Fibroblast of lung (primary cell): ENCODE data around the gene CTSZ. TPM values are rescaled to one million over a fixed set of nuclear protein-coding genes. Genes with fewer than 3 reads are reported as not detected.
A peak's percentile ranks its signal among the peaks of the same experiment; 100 is the strongest.

Experiments used
- DNase-seq, 2 donors: peaks; one replicate each; pipeline versions ENCODE4 v3.0.0 to v3.0.0-alpha.2; 2010; ENCODE audit warnings: low read depth in 2 of 2
- H2AFZ ChIP-seq: 2 replicates; pipeline ENCODE4 v1.5.1; 2012; ENCODE audit warnings: low read length, control low read depth, inconsistent platforms
- H3K27ac ChIP-seq: 2 replicates; pipeline ENCODE4 v1.5.1; 2011; ENCODE audit warnings: low read length, control low read depth; ENCODE audit not compliant: insufficient read depth
- H3K27me3 ChIP-seq: 2 replicates; pipeline ENCODE4 v1.5.1; 2011; ENCODE audit warnings: mild to moderate bottlenecking, low read length; ENCODE audit not compliant: control insufficient read depth, insufficient read depth
- H3K36me3 ChIP-seq: 2 replicates; pipeline ENCODE4 v1.5.1; 2011; ENCODE audit warnings: low read length; ENCODE audit not compliant: control insufficient read depth, insufficient read depth
- H3K4me1 ChIP-seq: 2 replicates; pipeline ENCODE4 v1.5.1; 2011; ENCODE audit warnings: low read length; ENCODE audit not compliant: control insufficient read depth, insufficient read depth; ENCODE audit errors: extremely low read depth
- H3K4me2 ChIP-seq: 2 replicates; pipeline ENCODE4 v1.5.1; 2011; ENCODE audit warnings: low read length, control low read depth; ENCODE audit not compliant: insufficient read depth; ENCODE audit errors: extremely low read depth
- H3K4me3 ChIP-seq, 4 experiments: fragments of 200-600 bp in 1 of 4; sonication (generic) in 1 of 4; replicated peaks in 1 of 4; 2 replicates each; pipeline ENCODE4 v1.5.1; 2011 to 2016; ENCODE audit warnings: low read length in 4 of 4, low read depth in 3 of 4, mild to moderate bottlenecking in 3 of 4, control low read depth in 2 of 4, inconsistent platforms in 1 of 4, mixed read lengths in 1 of 4; ENCODE audit not compliant: insufficient read depth in 1 of 4; ENCODE audit errors: control extremely low read depth in 1 of 4
- H3K79me2 ChIP-seq: 2 replicates; pipeline ENCODE4 v1.5.1; 2012; ENCODE audit warnings: mild to moderate bottlenecking, low read length, inconsistent platforms; ENCODE audit not compliant: control insufficient read depth, insufficient read depth
- H3K9ac ChIP-seq: 2 replicates; pipeline ENCODE4 v1.5.1; 2011; ENCODE audit warnings: mild to moderate bottlenecking, low read length, control low read depth; ENCODE audit not compliant: insufficient read depth
- H3K9me3 ChIP-seq: 2 replicates; pipeline ENCODE4 v1.5.1; 2012; ENCODE audit warnings: low read depth, low read length; ENCODE audit not compliant: control insufficient read depth, insufficient read depth
- H4K20me1 ChIP-seq: 2 replicates; pipeline ENCODE4 v1.5.1; 2011; ENCODE audit warnings: low read length; ENCODE audit not compliant: control insufficient read depth, insufficient read depth; ENCODE audit errors: extremely low read depth
- EZH2 ChIP-seq: IDR thresholded peaks from 2 replicates; pipeline ENCODE4 v1.5.1; 2012; ENCODE audit warnings: low read length, control low read depth, mild to moderate bottlenecking; ENCODE audit errors: missing control alignments
- polyA plus RNA-seq, 2 donors: library from polyadenylated mRNA; depleted of rRNA in 1 of 2; stranded (reverse) in 1 of 2; unstranded in 1 of 2; fragments of >200 nt; gene quantifications; 2 replicates each; pipeline ENCODE4 v1.2.1, GENCODE V29; 2011 to 2012; ENCODE audit warnings: missing spikeins in 1 of 2
- total RNA-seq: library from RNA; depleted of rRNA; stranded (reverse); fragments of >200 nt; gene quantifications from 2 replicates; pipeline ENCODE4 v1.2.1, GENCODE V29; 2014
- TF ChIP-seq, protein P1 (sequence below), 2 donors: IDR thresholded peaks in 1 of 2; conservative IDR thresholded peaks in 1 of 2; 1 replicate in 1 of 2; 2 replicates in 1 of 2; pipeline ENCODE4 v1.5.1; 2011 to 2012; ENCODE audit warnings: low read length in 2 of 2, control low read depth in 1 of 2, inconsistent platforms in 1 of 2, low read depth in 1 of 2, mild to moderate bottlenecking in 1 of 2

The CTSZ gene
- total and polyA plus RNA-seq, 2 donors (not counting 1 experiment from before 2014, with no cell fraction given) = 201 to 250 TPM

DNA sequence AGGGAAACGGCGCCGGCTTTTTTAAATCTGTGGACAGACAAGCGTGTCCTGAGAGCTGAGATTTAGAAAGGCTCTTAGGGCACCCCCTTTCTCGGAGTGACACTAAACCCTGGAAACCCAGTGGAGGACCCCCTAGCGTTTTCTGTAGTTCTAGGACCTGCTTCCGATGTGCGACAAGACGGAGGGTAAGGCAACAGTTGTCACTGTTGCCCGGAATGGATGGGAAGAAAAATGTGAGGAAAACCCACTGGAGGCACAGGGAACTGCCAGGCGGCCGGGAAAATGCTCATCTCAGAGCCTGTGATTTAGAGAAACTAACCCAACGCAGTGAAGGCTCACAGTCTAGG lies 25.6 kb upstream of the CTSZ start:
- Histone ChIP-seq H3K27ac (peak overlapping the region; percentile 60), H3K4me2 (peak overlapping the region; percentile 94), H3K9ac (peak overlapping the region; percentile 67), H3K27me3 (no peaks in the 10 kb centered on the region), H3K4me1 (peaks cover 8% of the 10 kb centered on the region), H3K4me3 (peak overlapping the region; percentile 60 to 68 (median 64)), H3K36me3 (peaks cover 2% of the 10 kb centered on the region), H3K79me2 (peaks cover 40% of the 10 kb centered on the region), H2AFZ (peak overlapping the region; percentile 48), H3K9me3 (no peaks in the 10 kb centered on the region), H4K20me1 (peaks cover 2% of the 10 kb centered on the region)
- no peak for TF ChIP-seq EZH2
- TF ChIP-seq, protein P1, sequence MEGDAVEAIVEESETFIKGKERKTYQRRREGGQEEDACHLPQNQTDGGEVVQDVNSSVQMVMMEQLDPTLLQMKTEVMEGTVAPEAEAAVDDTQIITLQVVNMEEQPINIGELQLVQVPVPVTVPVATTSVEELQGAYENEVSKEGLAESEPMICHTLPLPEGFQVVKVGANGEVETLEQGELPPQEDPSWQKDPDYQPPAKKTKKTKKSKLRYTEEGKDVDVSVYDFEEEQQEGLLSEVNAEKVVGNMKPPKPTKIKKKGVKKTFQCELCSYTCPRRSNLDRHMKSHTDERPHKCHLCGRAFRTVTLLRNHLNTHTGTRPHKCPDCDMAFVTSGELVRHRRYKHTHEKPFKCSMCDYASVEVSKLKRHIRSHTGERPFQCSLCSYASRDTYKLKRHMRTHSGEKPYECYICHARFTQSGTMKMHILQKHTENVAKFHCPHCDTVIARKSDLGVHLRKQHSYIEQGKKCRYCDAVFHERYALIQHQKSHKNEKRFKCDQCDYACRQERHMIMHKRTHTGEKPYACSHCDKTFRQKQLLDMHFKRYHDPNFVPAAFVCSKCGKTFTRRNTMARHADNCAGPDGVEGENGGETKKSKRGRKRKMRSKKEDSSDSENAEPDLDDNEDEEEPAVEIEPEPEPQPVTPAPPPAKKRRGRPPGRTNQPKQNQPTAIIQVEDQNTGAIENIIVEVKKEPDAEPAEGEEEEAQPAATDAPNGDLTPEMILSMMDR (conservative IDR thresholded peaks at IDR 0.05 in 1 of 2, IDR thresholded peaks at IDR 0.05 in 1 of 2; ENCODE audit: low read depth in 1 of 2, low read length in 2 of 2) = no peak
- peak in 1 of 2 donors; percentile 33 for DNase-seq

DNA sequence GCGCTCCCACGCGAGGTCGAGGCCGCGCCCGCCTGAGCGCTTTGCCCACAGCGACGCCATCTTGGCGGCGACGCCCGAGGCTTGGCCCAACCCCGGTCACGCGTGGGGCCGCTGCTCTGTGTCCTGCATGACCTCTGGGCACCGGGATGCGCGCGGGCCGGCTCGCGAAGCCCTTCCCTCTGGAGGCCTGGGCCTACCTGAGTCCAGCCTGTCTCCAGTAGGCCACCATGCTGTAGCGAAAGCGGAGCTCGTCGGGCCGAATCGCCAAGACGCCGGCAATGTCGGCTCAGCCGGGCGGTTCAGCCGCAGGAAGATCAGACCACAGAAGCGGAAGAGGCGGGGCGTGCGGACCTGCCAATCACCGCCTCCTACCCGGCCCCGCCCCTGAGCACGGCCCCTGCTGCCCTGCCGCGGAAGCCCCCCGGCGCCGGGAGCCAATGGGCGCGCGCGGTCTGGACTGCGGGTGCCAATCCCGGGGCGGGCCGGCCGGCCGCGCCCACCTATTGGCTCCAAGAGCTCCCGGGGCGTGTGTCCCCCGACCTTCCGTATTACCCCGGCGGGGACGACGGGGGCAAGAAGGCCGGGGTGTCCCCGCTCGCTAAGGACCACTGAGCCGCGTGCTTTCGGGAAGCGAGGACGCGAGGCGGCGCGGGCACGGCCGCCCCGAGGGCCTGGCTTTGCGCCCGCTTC lies 25.1 kb upstream of the CTSZ start, which contains the start of gene ATP5F1E:
Gene ATP5F1E (minus strand): TSS at position 313 of the 690 bp plus-strand sequence. CDS start 84 bp downstream, at position 229.
- Histone ChIP-seq H3K9me3 (no peaks in the 10 kb centered on the region), H3K4me3 (peak within 1 kb of the TSS; percentile 66 to 87 (median 80)), H3K79me2 (peaks cover 42% of the 10 kb centered on the region), H3K36me3 (no peaks in the 10 kb centered on the region), H3K27ac (peak within 1 kb of the TSS; percentile 89), H2AFZ (peak within 1 kb of the TSS; percentile 84), H3K4me1 (peaks cover 10% of the 10 kb centered on the region), H3K9ac (peak within 1 kb of the TSS; percentile 90), H3K4me2 (peak within 1 kb of the TSS; percentile 94), H4K20me1 (peaks cover 2% of the 10 kb centered on the region), H3K27me3 (no peaks in the 10 kb centered on the region)
- no peak for TF ChIP-seq EZH2
- TF ChIP-seq, protein P1 (conservative IDR thresholded peaks at IDR 0.05 in 1 of 2, IDR thresholded peaks at IDR 0.05 in 1 of 2; ENCODE audit: low read depth in 1 of 2, low read length in 2 of 2) = no peak
- DNase-seq = peak; percentile 90 to 94

DNA sequence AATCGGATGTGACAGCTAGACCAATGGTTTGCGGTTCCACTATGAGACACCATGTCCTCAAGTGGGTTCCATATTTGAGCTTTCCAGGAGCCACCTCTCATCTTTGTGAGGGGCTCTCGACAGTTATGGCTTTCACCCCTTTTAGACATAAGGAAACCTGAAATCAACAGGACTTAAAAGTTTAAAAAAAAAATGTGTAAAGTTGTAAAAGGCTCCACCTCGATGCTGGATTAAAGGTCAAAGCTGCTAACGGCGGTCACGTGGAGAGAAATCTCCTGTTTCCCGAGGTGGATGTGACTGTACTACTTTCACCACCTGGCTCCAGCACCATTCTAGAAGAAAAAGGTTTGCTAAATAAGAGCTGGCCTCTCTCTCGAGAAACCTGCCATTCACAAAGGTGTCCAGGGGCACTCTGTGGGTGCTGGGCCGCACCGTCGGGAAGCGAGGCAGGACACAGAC lies 24.5 kb upstream of the CTSZ start:
- H3K9me3 ChIP-seq = no peaks in the 10 kb centered on the region
- peaks cover 2% of the 10 kb centered on the region for H4K20me1 ChIP-seq
- no peaks in the 10 kb centered on the region for H3K36me3 ChIP-seq
- peak overlapping the region; percentile 66 to 87 (median 80) for H3K4me3 ChIP-seq
- H3K4me1 ChIP-seq = peaks cover 10% of the 10 kb centered on the region
- peak overlapping the region; percentile 81 for H3K4me2 ChIP-seq
- H3K9ac ChIP-seq = peak overlapping the region; percentile 90
- no peak for TF ChIP-seq EZH2
- TF ChIP-seq, protein P1 (conservative IDR thresholded peaks at IDR 0.05 in 1 of 2, IDR thresholded peaks at IDR 0.05 in 1 of 2; ENCODE audit: low read depth in 1 of 2, low read length in 2 of 2) = no peak
- DNase-seq = no peak
- H2AFZ ChIP-seq = peak overlapping the region; percentile 84
- no peaks in the 10 kb centered on the region for H3K27me3 ChIP-seq
- peak overlapping the region; percentile 89 for H3K27ac ChIP-seq
- H3K79me2 ChIP-seq = peaks cover 45% of the 10 kb centered on the region
